ENCODE data around the gene BRPF3. TPM values are rescaled to one million over a fixed set of nuclear protein-coding genes. Genes with fewer than 3 reads are reported as not detected.

BRPF3 gene
- total RNA-seq, 2 experiments from 2014 or later = 21.6 to 21.8 TPM

GRCh38 chr6:36243562-36244212 is 47.1 kb downstream of the BRPF3 start:
- CTCF ChIA-PET = no interaction called here
- no peak overlapping the region for H3K4me3 Mint-ChIP-seq
- H3K4me1 Mint-ChIP-seq = peaks cover 7% of the 10 kb centered on the region
- no peak for DNase-seq
- no peak overlapping the region for H3K27ac Mint-ChIP-seq
- H3K9me3 Mint-ChIP-seq = no peaks in the 10 kb centered on the region
- H3K27me3 Mint-ChIP-seq = peaks cover 11% of the 10 kb centered on the region
- no peaks in the 10 kb centered on the region for H3K36me3 Mint-ChIP-seq (ENCODE audit: low read depth)
- POLR2A ChIA-PET = interaction anchor here (0.5 kb wide), 1 partner anchor 451 kb away, joined by 3 read pairs; no protein-coding TSS in a partner anchor

GRCh38 chr6:36244641-36245280 is 48.2 kb downstream of the BRPF3 start:
- Mint-ChIP-seq H3K27ac (no peak overlapping the region), H3K9me3 (no peaks in the 10 kb centered on the region), H3K4me1 (peaks cover 7% of the 10 kb centered on the region), H3K27me3 (peaks cover 11% of the 10 kb centered on the region), H3K4me3 (no peak overlapping the region), H3K36me3 (ENCODE audit: low read depth) (no peaks in the 10 kb centered on the region)
- ChIA-PET CTCF (interaction anchor here (1.1 kb wide), 1 partner anchor 58 kb away, joined by 4 read pairs; no protein-coding TSS in a partner anchor), POLR2A (no interaction called here)
- no peak for DNase-seq

GRCh38 chr6:36245572-36246061 is 49.1 kb downstream of the BRPF3 start:
- Mint-ChIP-seq H3K27me3 (peaks cover 11% of the 10 kb centered on the region), H3K27ac (no peak overlapping the region), H3K4me1 (peaks cover 7% of the 10 kb centered on the region), H3K9me3 (no peaks in the 10 kb centered on the region), H3K4me3 (no peak overlapping the region), H3K36me3 (ENCODE audit: low read depth) (no peaks in the 10 kb centered on the region)
- POLR2A ChIA-PET = no interaction called here
- no peak for DNase-seq
- CTCF ChIA-PET = interaction anchor here (1.1 kb wide), 1 partner anchor 57 kb away, joined by 4 read pairs; no protein-coding TSS in a partner anchor

- CTCF ChIA-PET = no interaction called here
Measured at GRCh38 chr6:36246506-36247268, 50.1 kb downstream of the BRPF3 start.

GRCh38 chr6:36247693-36248092 is 51.1 kb downstream of the BRPF3 start:
- Mint-ChIP-seq H3K9me3 (no peaks in the 10 kb centered on the region), H3K4me3 (no peak overlapping the region), H3K4me1 (no peaks in the 10 kb centered on the region), H3K27ac (no peak overlapping the region), H3K36me3 (ENCODE audit: low read depth) (no peaks in the 10 kb centered on the region), H3K27me3 (peaks cover 10% of the 10 kb centered on the region)
- ChIA-PET POLR2A (no interaction called here), CTCF (no interaction called here)
- DNase-seq = no peak

More at GRCh38 chr6:36246506-36247268, 50.1 kb downstream of the BRPF3 start:
- Mint-ChIP-seq H3K4me1 (peaks cover 5% of the 10 kb centered on the region), H3K27ac (no peak overlapping the region), H3K36me3 (ENCODE audit: low read depth) (no peaks in the 10 kb centered on the region), H3K9me3 (no peaks in the 10 kb centered on the region), H3K27me3 (peaks cover 11% of the 10 kb centered on the region), H3K4me3 (no peak overlapping the region)
- POLR2A ChIA-PET = no interaction called here
- DNase-seq = no peak

GRCh38 chr6:36248980-36249379 is 52.4 kb downstream of the BRPF3 start:
- H3K9me3 Mint-ChIP-seq = no peaks in the 10 kb centered on the region
- ChIA-PET POLR2A (interaction anchor here (1.2 kb wide), 1 partner anchor 19 kb away, joined by 3 read pairs; no protein-coding TSS in a partner anchor), CTCF (interaction anchor here (0.9 to 1.6 kb wide), 2 partner anchors 11 to 92 kb away, joined by 3 to 4 read pairs; no protein-coding TSS in a partner anchor)
- H3K27ac Mint-ChIP-seq = no peak overlapping the region
- H3K27me3 Mint-ChIP-seq = peaks cover 1% of the 10 kb centered on the region
- no peak for DNase-seq
- no peaks in the 10 kb centered on the region for H3K4me1 Mint-ChIP-seq
- no peak overlapping the region for H3K4me3 Mint-ChIP-seq
- no peaks in the 10 kb centered on the region for H3K36me3 Mint-ChIP-seq (ENCODE audit: low read depth)

- Mint-ChIP-seq H3K4me3 (no peak overlapping the region), H3K4me1 (no peaks in the 10 kb centered on the region), H3K27me3 (no peaks in the 10 kb centered on the region), H3K36me3 (ENCODE audit: low read depth) (no peaks in the 10 kb centered on the region), H3K27ac (no peak overlapping the region), H3K9me3 (no peaks in the 10 kb centered on the region)
- DNase-seq = no peak
- ChIA-PET CTCF (interaction anchor here (0.9 to 1.6 kb wide), 3 partner anchors 12 to 92 kb away, joined by 3 to 4 read pairs (median 3); no protein-coding TSS in a partner anchor), POLR2A (interaction anchor here (1.2 kb wide), 1 partner anchor 19 kb away, joined by 3 read pairs; no protein-coding TSS in a partner anchor)
Measured at GRCh38 chr6:36249536-36249935, 53.0 kb downstream of the BRPF3 start.

GRCh38 chr6:36252005-36252404 is 55.5 kb downstream of the BRPF3 start:
- Mint-ChIP-seq H3K4me1 (no peaks in the 10 kb centered on the region), H3K27ac (no peak overlapping the region), H3K36me3 (ENCODE audit: low read depth) (no peaks in the 10 kb centered on the region), H3K4me3 (no peak overlapping the region), H3K27me3 (peaks cover 3% of the 10 kb centered on the region), H3K9me3 (no peaks in the 10 kb centered on the region)
- no peak for DNase-seq
- POLR2A ChIA-PET = no interaction called here
- CTCF ChIA-PET = no interaction called here

GRCh38 chr6:36263390-36264000 is 67.0 kb downstream of the BRPF3 start:
- H3K27ac Mint-ChIP-seq = no peak overlapping the region
- H3K36me3 Mint-ChIP-seq (ENCODE audit: low read depth) = no peaks in the 10 kb centered on the region
- CTCF ChIA-PET = no interaction called here
- no peaks in the 10 kb centered on the region for H3K4me1 Mint-ChIP-seq
- H3K4me3 Mint-ChIP-seq = no peak overlapping the region
- DNase-seq = no peak
- H3K27me3 Mint-ChIP-seq = peaks cover 30% of the 10 kb centered on the region
- H3K9me3 Mint-ChIP-seq = no peaks in the 10 kb centered on the region
- POLR2A ChIA-PET = no interaction called here

GRCh38 chr6:36265744-36266143 is 69.2 kb downstream of the BRPF3 start:
- CTCF ChIA-PET = no interaction called here
- H3K4me3 Mint-ChIP-seq = no peak overlapping the region
- H3K36me3 Mint-ChIP-seq (ENCODE audit: low read depth) = no peaks in the 10 kb centered on the region
- H3K27me3 Mint-ChIP-seq = peaks cover 22% of the 10 kb centered on the region
- no peaks in the 10 kb centered on the region for H3K4me1 Mint-ChIP-seq
- no peak for DNase-seq
- H3K9me3 Mint-ChIP-seq = no peaks in the 10 kb centered on the region
- POLR2A ChIA-PET = no interaction called here
- no peak overlapping the region for H3K27ac Mint-ChIP-seq

- Mint-ChIP-seq H3K27me3 (peaks cover 14% of the 10 kb centered on the region), H3K4me1 (no peaks in the 10 kb centered on the region), H3K9me3 (no peaks in the 10 kb centered on the region), H3K36me3 (ENCODE audit: low read depth) (no peaks in the 10 kb centered on the region), H3K27ac (no peak overlapping the region), H3K4me3 (no peak overlapping the region)
- ChIA-PET POLR2A (no interaction called here), CTCF (no interaction called here)
- DNase-seq = no peak
Measured at GRCh38 chr6:36266913-36267644, 70.5 kb downstream of the BRPF3 start.

- ChIA-PET CTCF (no interaction called here), POLR2A (no interaction called here)
- no peak for DNase-seq
- H3K27ac Mint-ChIP-seq = no peak overlapping the region
- H3K4me1 Mint-ChIP-seq = no peaks in the 10 kb centered on the region
- H3K9me3 Mint-ChIP-seq = no peaks in the 10 kb centered on the region
- H3K27me3 Mint-ChIP-seq = peaks cover 7% of the 10 kb centered on the region
- no peaks in the 10 kb centered on the region for H3K36me3 Mint-ChIP-seq (ENCODE audit: low read depth)
- no peak overlapping the region for H3K4me3 Mint-ChIP-seq
Measured at GRCh38 chr6:36267731-36268477, 71.4 kb downstream of the BRPF3 start.
